ENCODE results near the gene STK32C.
"Not testable (repeated sequence)": the region's sequence is repeated elsewhere in the genome, so short reads cannot be mapped to it uniquely, and the experiment has no call there.

Gene STK32C

GRCh38 chr10:132269266-132270230, 38.2 kb downstream of the STK32C start:
- H3K4me1 ChIP-seq (ENCODE audit: control insufficient read depth, low read depth, low read length), result no peaks in the 10 kb centered on the region
- H2BK5ac ChIP-seq (ENCODE audit: low read length), result no peak overlapping the region
- H4K5ac ChIP-seq (ENCODE audit: low read length), result no peak overlapping the region
- no peak overlapping the region for H2BK15ac ChIP-seq (replicated peaks; ENCODE audit: low read depth)
- H3K4ac ChIP-seq (ENCODE audit: low read depth, low read length), result no peak overlapping the region
- no peak overlapping the region for H3K27ac ChIP-seq (ENCODE audit: low read depth, low read length)
- H2BK120ac ChIP-seq (ENCODE audit: low read depth, low read length), result no peak overlapping the region
- H3K9ac ChIP-seq (ENCODE audit: low read length), result no peak overlapping the region
- H3K23ac ChIP-seq (ENCODE audit: low read length), result no peak overlapping the region
- H3K4me3 ChIP-seq (ENCODE audit: low read length), result no peak overlapping the region
- H3K27me3 ChIP-seq (ENCODE audit: insufficient read depth, low read length, poor library complexity), result no peaks in the 10 kb centered on the region
- H3K36me3 ChIP-seq (ENCODE audit: control insufficient read depth, insufficient read depth, low read length), result no peaks in the 10 kb centered on the region
- H4K8ac ChIP-seq (ENCODE audit: low read depth, low read length), result no peak overlapping the region
- no CpG with 5 or more reads among the region's 21 CpGs for WGBS (ENCODE audit: extremely low coverage, insufficient coverage, low lambda C conversion rate)
- H3K79me1 ChIP-seq (ENCODE audit: low read length), result no peaks in the 10 kb centered on the region
- H3K4me2 ChIP-seq (ENCODE audit: low read length), result no peak overlapping the region
- H3K79me2 ChIP-seq (ENCODE audit: control insufficient read depth, insufficient read depth, low read length), result no peaks in the 10 kb centered on the region
- no peak for DNase-seq
- H3K56ac ChIP-seq (ENCODE audit: low read length), result no peak overlapping the region
- no peak overlapping the region for H2AK5ac ChIP-seq (ENCODE audit: low read length)
- H3K18ac ChIP-seq (ENCODE audit: low read length), result no peak overlapping the region

GRCh38 chr10:132267916-132268315, 39.8 kb downstream of the STK32C start:
- no CpG with 5 or more reads among the region's 12 CpGs for WGBS (ENCODE audit: extremely low coverage, insufficient coverage, low lambda C conversion rate)
- H3K4me3 ChIP-seq (ENCODE audit: low read length); H2BK15ac ChIP-seq (replicated peaks; ENCODE audit: low read depth): not testable (repeated sequence)

GRCh38 chr10:132266594-132267161, 41.1 kb downstream of the STK32C start:
- Histone ChIP-seq H3K79me1 (ENCODE audit: low read length) (no peaks in the 10 kb centered on the region), H3K18ac (ENCODE audit: low read length) (no peak overlapping the region), H3K27ac (ENCODE audit: low read depth, low read length) (no peak overlapping the region), H2AK5ac (ENCODE audit: low read length) (no peak overlapping the region), H3K23ac (ENCODE audit: low read length) (no peak overlapping the region), H3K27me3 (ENCODE audit: insufficient read depth, low read length, poor library complexity) (no peaks in the 10 kb centered on the region), H3K4me1 (ENCODE audit: control insufficient read depth, low read depth, low read length) (no peaks in the 10 kb centered on the region), H3K9ac (ENCODE audit: low read length) (no peak overlapping the region), H3K4me3 (ENCODE audit: low read length) (no peak overlapping the region), H4K5ac (ENCODE audit: low read length) (no peak overlapping the region), H2BK5ac (ENCODE audit: low read length) (no peak overlapping the region), H3K36me3 (ENCODE audit: control insufficient read depth, insufficient read depth, low read length) (no peaks in the 10 kb centered on the region), H3K56ac (ENCODE audit: low read length) (no peak overlapping the region), H3K4me2 (ENCODE audit: low read length) (no peak overlapping the region), H2BK120ac (ENCODE audit: low read depth, low read length) (no peak overlapping the region), H4K8ac (ENCODE audit: low read depth, low read length) (no peak overlapping the region), H3K79me2 (ENCODE audit: control insufficient read depth, insufficient read depth, low read length) (no peaks in the 10 kb centered on the region), H3K4ac (ENCODE audit: low read depth, low read length) (no peak overlapping the region), H2BK15ac (replicated peaks; ENCODE audit: low read depth) (no peak overlapping the region)
- no CpG with 5 or more reads among the region's 25 CpGs for WGBS (ENCODE audit: extremely low coverage, insufficient coverage, low lambda C conversion rate)
- DNase-seq, result no peak

More at GRCh38 chr10:132267916-132268315, 39.8 kb downstream of the STK32C start:
- H3K4me1 ChIP-seq (ENCODE audit: control insufficient read depth, low read depth, low read length); H2AK5ac ChIP-seq (ENCODE audit: low read length); DNase-seq; H3K79me1 ChIP-seq (ENCODE audit: low read length); H3K4ac ChIP-seq (ENCODE audit: low read depth, low read length); H2BK5ac ChIP-seq (ENCODE audit: low read length); H3K27ac ChIP-seq (ENCODE audit: low read depth, low read length); H3K27me3 ChIP-seq (ENCODE audit: insufficient read depth, low read length, poor library complexity); H4K8ac ChIP-seq (ENCODE audit: low read depth, low read length); H3K4me2 ChIP-seq (ENCODE audit: low read length); H3K23ac ChIP-seq (ENCODE audit: low read length); H4K5ac ChIP-seq (ENCODE audit: low read length); H3K9ac ChIP-seq (ENCODE audit: low read length); H3K79me2 ChIP-seq (ENCODE audit: control insufficient read depth, insufficient read depth, low read length); H3K56ac ChIP-seq (ENCODE audit: low read length); H2BK120ac ChIP-seq (ENCODE audit: low read depth, low read length); H3K36me3 ChIP-seq (ENCODE audit: control insufficient read depth, insufficient read depth, low read length); H3K18ac ChIP-seq (ENCODE audit: low read length): not testable (repeated sequence)

GRCh38 chr10:132265890-132266496, 41.8 kb downstream of the STK32C start:
- Histone ChIP-seq H3K4ac (ENCODE audit: low read depth, low read length) (no peak overlapping the region), H3K4me2 (ENCODE audit: low read length) (no peak overlapping the region), H3K18ac (ENCODE audit: low read length) (no peak overlapping the region), H3K79me2 (ENCODE audit: control insufficient read depth, insufficient read depth, low read length) (no peaks in the 10 kb centered on the region), H3K9ac (ENCODE audit: low read length) (no peak overlapping the region), H3K23ac (ENCODE audit: low read length) (no peak overlapping the region), H3K4me3 (ENCODE audit: low read length) (no peak overlapping the region), H2BK5ac (ENCODE audit: low read length) (no peak overlapping the region), H2AK5ac (ENCODE audit: low read length) (no peak overlapping the region), H3K36me3 (ENCODE audit: control insufficient read depth, insufficient read depth, low read length) (no peaks in the 10 kb centered on the region), H4K5ac (ENCODE audit: low read length) (no peak overlapping the region), H3K56ac (ENCODE audit: low read length) (no peak overlapping the region), H3K79me1 (ENCODE audit: low read length) (no peaks in the 10 kb centered on the region), H2BK120ac (ENCODE audit: low read depth, low read length) (no peak overlapping the region), H2BK15ac (replicated peaks; ENCODE audit: low read depth) (no peak overlapping the region), H3K27ac (ENCODE audit: low read depth, low read length) (no peak overlapping the region), H3K27me3 (ENCODE audit: insufficient read depth, low read length, poor library complexity) (no peaks in the 10 kb centered on the region), H3K4me1 (ENCODE audit: control insufficient read depth, low read depth, low read length) (no peaks in the 10 kb centered on the region), H4K8ac (ENCODE audit: low read depth, low read length) (no peak overlapping the region)
- DNase-seq, result no peak
- WGBS (ENCODE audit: extremely low coverage, insufficient coverage, low lambda C conversion rate), result no CpG with 5 or more reads among the region's 15 CpGs

- H4K8ac ChIP-seq (ENCODE audit: low read depth, low read length), result no peak overlapping the region
- no peaks in the 10 kb centered on the region for H3K27me3 ChIP-seq (ENCODE audit: insufficient read depth, low read length, poor library complexity)
- no peak overlapping the region for H4K5ac ChIP-seq (ENCODE audit: low read length)
- H3K79me2 ChIP-seq (ENCODE audit: control insufficient read depth, insufficient read depth, low read length), result no peaks in the 10 kb centered on the region
- H3K36me3 ChIP-seq (ENCODE audit: control insufficient read depth, insufficient read depth, low read length), result no peaks in the 10 kb centered on the region
- no peak overlapping the region for H3K56ac ChIP-seq (ENCODE audit: low read length)
- no peak overlapping the region for H3K27ac ChIP-seq (ENCODE audit: low read depth, low read length)
- no peak overlapping the region for H3K4me2 ChIP-seq (ENCODE audit: low read length)
- H3K4ac ChIP-seq (ENCODE audit: low read depth, low read length), result no peak overlapping the region
- no peak overlapping the region for H2AK5ac ChIP-seq (ENCODE audit: low read length)
- H3K4me3 ChIP-seq (ENCODE audit: low read length), result no peak overlapping the region
- H2BK120ac ChIP-seq (ENCODE audit: low read depth, low read length), result no peak overlapping the region
- H3K9ac ChIP-seq (ENCODE audit: low read length), result no peak overlapping the region
- H2BK5ac ChIP-seq (ENCODE audit: low read length), result no peak overlapping the region
- no peak for DNase-seq
- WGBS (ENCODE audit: extremely low coverage, insufficient coverage, low lambda C conversion rate), result no CpG with 5 or more reads among the region's 32 CpGs
- no peak overlapping the region for H3K23ac ChIP-seq (ENCODE audit: low read length)
- no peak overlapping the region for H2BK15ac ChIP-seq (replicated peaks; ENCODE audit: low read depth)
- H3K4me1 ChIP-seq (ENCODE audit: control insufficient read depth, low read depth, low read length), result no peaks in the 10 kb centered on the region
- H3K79me1 ChIP-seq (ENCODE audit: low read length), result no peaks in the 10 kb centered on the region
- no peak overlapping the region for H3K18ac ChIP-seq (ENCODE audit: low read length)
Measured at GRCh38 chr10:132264966-132265889, 42.5 kb downstream of the STK32C start.
